ENCODE measurements around the gene BCKDHA.
"Not testable (repeated sequence)": the region's sequence is repeated elsewhere in the genome, so short reads cannot be mapped to it uniquely, and the experiment has no call there.

The BCKDHA gene

GRCh38 chr19:41367848-41368301, 29.7 kb upstream of the BCKDHA start:
- DNase-seq, result no peak

DNA sequence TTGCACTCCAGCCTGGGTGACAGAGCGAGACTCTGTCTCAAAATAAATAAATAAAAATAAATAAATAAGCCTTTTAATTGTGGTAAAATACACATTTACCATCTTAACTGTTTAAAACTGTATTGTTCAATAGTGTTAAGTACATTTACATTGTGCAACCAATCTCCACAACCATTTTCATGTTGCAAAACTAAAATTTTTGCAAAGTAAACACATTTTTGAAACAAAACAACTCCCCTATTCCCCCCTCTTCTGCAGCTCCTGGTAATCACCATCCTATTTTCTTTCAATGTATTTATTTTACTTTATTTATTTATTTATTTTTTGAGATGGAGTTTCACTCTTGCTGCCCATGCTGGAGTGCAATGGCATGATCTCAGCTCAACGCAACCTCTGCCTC, 27.8 kb upstream of the BCKDHA start:
- no peak for DNase-seq

DNA sequence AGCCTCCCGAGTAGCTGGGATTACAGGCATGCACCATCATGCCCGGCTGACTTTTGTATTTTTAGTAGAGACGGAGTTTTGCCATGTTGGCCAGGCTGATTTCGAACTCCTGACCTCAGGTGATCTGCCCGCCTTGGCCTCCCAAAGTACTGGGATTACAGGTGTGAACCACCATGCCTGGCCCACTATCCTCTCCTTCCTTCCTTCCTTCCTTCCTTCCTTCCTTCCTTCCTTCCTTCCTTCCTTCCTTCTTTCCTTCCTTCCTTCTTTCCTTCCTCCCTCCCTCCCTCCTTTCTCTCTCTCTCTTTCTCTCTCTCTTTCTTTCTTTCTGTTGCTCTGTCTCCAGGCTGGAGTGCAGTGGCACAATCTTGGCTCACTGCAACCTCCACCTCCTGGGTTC, 26.5 kb upstream of the BCKDHA start:
- not testable (repeated sequence) for DNase-seq

DNA sequence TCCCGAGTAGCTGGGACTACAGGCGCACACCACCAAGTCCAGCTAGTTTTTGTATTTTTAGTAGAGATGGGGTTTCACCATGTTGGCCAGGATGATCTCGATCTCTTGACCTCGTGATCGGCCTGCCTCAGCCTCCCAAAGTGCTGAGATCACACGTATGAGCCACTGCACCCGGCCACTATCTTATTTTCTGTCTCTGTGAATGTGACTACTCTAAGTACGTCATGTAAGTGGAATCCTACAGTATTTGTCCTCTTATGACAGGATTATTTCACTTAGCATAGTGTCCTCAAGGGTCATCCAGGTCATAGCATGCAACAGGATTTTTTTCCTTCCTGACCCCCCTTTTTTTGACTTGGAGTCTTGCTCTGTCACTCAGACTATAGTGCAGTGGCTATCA, 26.1 kb upstream of the BCKDHA start:
- DNase-seq, result no peak

DNA sequence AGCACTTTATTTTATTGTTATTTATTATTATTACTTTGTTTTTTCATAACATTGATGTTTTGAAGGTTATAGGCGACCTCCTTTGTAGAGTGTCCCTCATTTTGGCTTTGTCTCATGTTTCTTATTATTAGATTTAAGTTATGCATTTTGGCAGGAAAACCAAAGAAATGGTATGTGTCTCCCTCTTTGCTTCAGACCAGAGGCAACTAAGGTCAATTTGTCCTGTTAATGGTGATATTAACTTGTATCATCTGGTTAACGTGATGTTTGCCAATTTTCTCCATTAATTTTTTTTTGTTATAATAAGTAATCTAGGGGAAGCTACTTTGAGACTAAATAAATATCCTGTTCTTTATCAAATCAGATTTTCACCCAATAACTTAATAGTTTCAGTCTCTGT, 25.1 kb upstream of the BCKDHA start:
- DNase-seq, result no peak

DNA sequence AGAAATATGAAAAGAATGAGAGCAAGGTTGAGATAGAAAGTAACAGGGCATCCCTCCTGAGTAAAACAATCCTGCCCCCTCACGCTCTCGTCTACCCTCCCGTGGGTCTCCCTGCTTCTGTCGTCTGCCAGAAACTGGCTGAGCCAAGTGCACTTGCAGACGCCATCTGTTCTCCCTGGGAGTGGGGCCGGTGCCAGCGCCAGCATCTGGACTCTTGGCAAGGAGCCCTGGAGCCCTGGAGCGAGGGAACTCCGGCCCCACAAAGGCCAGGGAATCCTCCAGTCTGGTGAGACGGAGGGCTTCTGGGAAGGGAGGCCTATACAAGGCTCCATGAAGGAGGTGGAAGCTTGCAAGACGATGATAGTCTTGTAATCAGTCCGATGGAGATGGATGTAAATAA, 23.6 kb upstream of the BCKDHA start:
- no peak for DNase-seq

DNA sequence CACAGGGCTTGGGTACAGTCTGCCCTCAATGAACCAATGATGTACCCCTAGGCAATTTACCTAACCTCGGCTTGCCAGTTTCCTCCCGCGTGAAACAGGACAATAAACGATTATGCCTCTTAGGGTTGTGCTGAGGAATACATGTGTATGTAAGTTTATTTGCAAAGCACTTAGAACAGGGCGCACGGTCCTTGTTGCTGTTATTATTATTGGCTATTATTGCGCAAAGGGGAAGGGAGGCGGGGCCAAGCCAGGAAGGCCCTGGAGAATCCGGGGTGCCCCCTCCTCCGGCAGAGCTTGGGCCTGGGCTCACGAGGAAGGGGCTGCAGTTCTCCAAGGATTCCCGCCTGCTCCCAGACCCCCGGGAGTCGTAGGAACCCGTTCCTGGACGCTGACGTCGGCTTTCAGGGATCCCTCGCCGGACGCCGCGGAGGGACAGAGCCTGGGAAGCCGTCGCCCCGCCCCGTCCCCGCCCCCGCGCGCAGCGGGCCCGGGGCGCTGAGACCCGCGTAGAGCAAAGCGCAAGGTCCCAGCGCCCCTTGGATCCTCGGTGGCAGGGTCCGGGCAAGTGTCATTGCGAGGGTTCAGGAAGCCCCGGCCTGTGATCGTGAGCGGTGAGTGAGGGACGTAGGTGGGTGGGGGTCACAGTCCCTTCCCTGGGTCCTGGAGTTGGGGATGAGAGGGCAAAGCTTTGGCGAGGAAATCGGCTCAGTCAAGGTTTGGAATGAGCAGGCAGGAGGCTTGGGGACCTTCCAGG, 21.2 kb upstream of the BCKDHA start, which contains the start of gene TMEM91:
Gene TMEM91, plus strand, starts transcription at position 293 of the 757 bp plus-strand sequence. CDS start 1,777 bp downstream, outside the sequence.
- DNase-seq, result no peak

DNA sequence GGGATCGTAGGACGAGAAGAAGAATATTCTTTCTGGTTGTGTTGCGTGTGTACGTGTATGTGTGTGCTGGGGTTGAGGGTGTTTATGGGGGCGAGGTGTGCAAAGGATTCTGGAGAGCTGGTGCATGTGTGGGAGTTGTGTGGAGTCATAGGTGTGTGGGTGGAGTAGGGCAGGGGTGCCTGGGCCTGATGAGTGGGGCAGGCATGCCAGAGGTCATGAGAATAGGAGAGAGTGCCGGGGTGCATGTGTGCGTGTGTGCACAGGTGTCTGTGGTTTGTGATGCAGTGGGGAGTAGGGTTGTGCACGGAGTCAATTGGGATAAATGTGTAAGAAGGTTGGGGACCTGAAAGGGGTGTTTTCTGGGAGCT, 20.6 kb upstream of the BCKDHA start:
- DNase-seq, result no peak

DNA sequence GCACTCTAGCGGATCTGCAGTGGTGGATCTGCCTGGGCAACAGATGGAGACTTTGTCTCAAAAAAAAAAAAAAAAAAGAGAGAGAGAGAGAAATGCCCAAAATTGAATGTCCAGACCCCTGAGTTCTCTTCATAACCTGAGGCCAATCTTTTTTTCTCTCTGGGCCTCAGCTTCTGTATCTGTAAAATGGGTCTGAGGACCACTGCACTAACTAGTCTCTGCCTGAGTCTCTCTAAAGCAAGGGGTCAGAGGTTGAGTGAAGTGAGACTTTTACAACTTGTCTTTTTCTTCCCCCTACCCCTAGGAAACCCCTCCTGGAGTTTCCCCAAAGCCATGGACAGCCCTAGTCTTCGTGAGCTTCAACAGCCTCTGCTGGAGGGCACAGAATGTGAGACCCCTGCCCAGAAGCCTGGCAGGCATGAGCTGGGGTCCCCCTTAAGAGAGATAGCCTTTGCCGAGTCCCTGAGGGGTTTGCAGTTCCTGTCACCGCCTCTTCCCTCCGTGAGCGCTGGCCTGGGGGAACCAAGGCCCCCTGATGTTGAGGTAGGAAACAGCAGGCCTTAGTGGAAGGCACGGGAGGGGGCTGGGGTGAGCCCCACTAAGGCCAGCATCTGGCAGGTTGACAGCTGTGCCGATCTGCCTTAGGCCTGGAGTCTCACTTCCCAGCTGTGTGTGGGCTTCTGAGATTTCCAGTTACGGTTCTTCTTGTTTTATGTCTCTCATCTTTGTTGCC, 19.5 kb upstream of the BCKDHA start:
- DNase-seq, result no peak

DNA sequence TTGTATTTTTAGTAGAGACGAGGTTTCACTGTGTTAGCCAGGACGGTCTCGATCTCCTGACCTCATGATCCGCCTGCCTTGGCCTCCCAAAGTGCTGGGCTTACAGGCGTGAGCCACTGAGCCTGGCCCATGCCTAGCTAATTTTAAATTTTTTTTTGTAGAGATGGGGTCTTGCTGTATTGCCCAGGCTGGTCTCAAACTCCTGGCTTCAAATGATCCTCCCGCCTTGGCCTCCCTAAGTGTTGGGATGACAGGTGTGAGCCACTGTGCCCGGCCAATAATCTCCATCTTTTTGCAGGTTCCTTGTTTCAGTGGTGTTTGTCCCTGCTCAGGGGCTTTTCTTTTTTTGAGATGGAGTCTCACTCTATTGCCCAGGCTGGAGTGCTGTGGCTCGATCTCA, 16.1 kb upstream of the BCKDHA start:
- DNase-seq, result not testable (repeated sequence)

DNA sequence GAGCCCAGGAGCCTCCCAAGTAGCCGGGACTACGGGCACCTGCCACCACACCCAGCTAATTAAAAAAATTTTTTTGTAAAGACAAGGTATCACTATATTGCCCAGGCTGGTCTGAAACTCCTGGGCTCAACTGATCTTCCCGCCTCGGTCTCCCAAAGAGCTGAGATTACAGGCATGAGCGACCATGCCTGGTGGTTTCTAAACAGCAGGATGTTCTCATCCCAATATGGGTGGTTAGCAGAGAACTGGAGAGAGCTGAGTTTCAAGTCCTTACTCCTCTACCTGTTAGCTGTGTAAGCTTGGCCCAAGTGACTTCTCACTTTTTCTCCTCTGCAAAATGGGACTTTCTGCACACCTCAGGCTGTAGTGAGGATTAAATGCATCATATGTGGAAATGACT, 13.3 kb upstream of the BCKDHA start:
- DNase-seq, result no peak

- DNase-seq, result no peak
Measured at GRCh38 chr19:41386442-41386841, 11.2 kb upstream of the BCKDHA start.

GRCh38 chr19:41391618-41392017, 6.0 kb upstream of the BCKDHA start:
- DNase-seq, result no peak

GRCh38 chr19:41392775-41393174, 4.8 kb upstream of the BCKDHA start:
- DNase-seq, result no peak

DNA sequence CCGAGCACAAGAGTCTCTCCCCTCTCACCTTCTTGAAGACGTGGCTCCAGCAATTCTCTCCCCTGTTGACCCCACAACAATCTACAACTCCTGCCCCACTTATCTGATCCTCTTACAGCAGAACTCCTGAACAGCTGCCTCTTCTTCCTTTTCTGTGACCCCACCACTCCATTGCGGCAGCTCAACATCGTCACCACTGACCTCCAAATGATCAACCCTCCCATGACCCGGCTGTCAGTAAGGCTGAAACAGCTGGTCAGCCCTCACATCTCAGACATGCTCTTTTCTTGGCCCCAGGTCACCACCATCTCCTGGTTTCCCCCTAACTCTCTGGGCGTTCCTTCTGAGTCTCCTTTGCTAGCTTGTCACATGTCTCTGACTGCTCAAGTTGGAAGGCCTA, 2.3 kb upstream of the BCKDHA start:
- no peak for DNase-seq

- DNase-seq, result no peak
Measured at GRCh38 chr19:41398050-41398418, 416 bp downstream of the BCKDHA start.

DNA sequence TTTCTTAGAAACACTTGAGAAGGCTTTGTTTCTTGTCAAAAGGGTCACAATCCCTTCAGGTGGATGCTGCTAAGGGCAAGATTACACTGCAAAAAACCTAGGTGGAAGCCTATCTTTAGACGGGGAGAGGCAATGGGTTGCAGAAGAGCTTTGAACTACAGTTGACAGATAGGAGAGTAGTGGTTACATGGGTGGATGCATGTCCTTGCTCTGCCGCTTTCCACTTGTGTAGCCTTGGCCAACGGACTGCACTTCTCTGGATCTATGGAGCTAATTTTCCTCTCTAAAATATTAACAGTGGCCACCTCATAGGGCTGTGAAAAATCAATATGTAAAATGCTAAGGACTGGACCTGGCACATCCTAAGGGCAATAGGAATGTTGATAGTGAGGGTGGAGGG, 980 bp downstream of the BCKDHA start:
- DNase-seq, result no peak

GRCh38 chr19:41399091-41399490, 1.5 kb downstream of the BCKDHA start:
- DNase-seq, result no peak

- DNase-seq, result no peak
Measured at GRCh38 chr19:41399525-41399924, 1.9 kb downstream of the BCKDHA start.

DNA sequence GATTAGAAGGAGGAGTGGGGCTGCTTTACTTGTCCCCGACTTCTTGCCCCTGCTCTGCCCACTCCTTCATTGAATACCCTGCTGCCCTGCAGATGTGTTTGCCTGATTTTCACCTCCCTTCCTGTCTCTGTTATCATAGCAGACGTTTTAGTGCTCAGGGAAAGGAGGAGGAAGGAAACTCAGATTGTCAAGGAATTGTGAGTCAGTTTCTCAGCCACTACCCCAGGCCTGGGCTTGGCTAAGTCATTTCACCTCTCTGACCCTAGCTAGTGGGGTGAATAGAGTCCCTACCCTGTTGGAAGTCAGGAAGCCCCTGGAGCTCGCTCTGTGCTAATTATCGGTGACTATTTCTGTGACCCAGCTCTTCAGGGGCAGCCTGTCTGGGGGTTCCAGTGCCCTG, 3.9 kb downstream of the BCKDHA start:
- DNase-seq, result no peak

GRCh38 chr19:41402010-41402409, 4.4 kb downstream of the BCKDHA start:
- DNase-seq, result no peak

- DNase-seq, result no peak
Measured at GRCh38 chr19:41403181-41403970, 5.8 kb downstream of the BCKDHA start.

DNA sequence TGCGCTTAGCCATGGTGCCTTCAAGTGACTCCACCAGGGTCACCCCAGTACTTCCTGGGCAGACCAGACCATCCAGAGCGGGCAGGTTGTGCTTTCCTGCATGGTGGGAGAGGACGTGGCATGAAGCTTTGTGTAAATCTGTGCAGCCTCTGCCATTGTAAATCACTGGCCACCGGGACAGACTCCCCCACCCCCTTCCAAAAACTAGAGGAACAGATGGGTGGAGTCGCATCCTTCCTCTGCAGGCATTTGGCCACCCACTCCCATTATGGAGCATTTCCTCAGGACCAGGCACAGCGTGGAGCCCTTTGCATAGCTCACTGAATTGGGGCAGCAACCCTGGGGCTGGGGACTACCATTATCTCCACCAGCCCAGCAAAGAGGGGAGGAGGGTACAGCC, 8.2 kb downstream of the BCKDHA start:
- DNase-seq, result no peak

- DNase-seq, result no peak
Measured at GRCh38 chr19:41407271-41407670, 9.7 kb downstream of the BCKDHA start.
